Embryonic facial prominence (tissue), 1 donor: ENCODE data around the gene INPP4B.
A peak's percentile ranks its signal among the peaks of the same experiment; 100 is the strongest.

Source experiments
- DNase-seq: peaks from one replicate; pipeline ENCODE4 v3.0.0-alpha.2; 2016; ENCODE audit errors: extremely low spot score

INPP4B gene

GRCh38 chr4:142581881-142582280 lies 264.2 kb downstream of the INPP4B start:
- no peak for DNase-seq

- DNase-seq, result no peak
Observed at GRCh38 chr4:142579443-142579842, 266.7 kb downstream of the INPP4B start.

GRCh38 chr4:142574306-142574705 lies 271.8 kb downstream of the INPP4B start:
- DNase-seq, result no peak

- DNase-seq, result no peak
Observed at GRCh38 chr4:142572071-142572470, 274.0 kb downstream of the INPP4B start.

- no peak for DNase-seq
Observed at GRCh38 chr4:142567620-142568451, 278.3 kb downstream of the INPP4B start.

GRCh38 chr4:142567199-142567598 lies 278.9 kb downstream of the INPP4B start:
- DNase-seq, result no peak

GRCh38 chr4:142566777-142567176 lies 279.3 kb downstream of the INPP4B start:
- DNase-seq, result no peak

GRCh38 chr4:142566243-142566642 lies 279.9 kb downstream of the INPP4B start:
- DNase-seq, result no peak

- no peak for DNase-seq
Observed at GRCh38 chr4:142565771-142566170, 280.3 kb downstream of the INPP4B start.

GRCh38 chr4:142563682-142564291 lies 282.3 kb downstream of the INPP4B start:
- no peak for DNase-seq

- no peak for DNase-seq
Observed at GRCh38 chr4:142559986-142560385, 286.1 kb downstream of the INPP4B start.

- DNase-seq, result no peak
Observed at GRCh38 chr4:142558851-142559250, 287.2 kb downstream of the INPP4B start.

- DNase-seq, result no peak
Observed at GRCh38 chr4:142557239-142557801, 288.8 kb downstream of the INPP4B start.

- DNase-seq, result no peak
Observed at GRCh38 chr4:142556570-142557238, 289.4 kb downstream of the INPP4B start.

GRCh38 chr4:142556048-142556447 lies 290.1 kb downstream of the INPP4B start:
- no peak for DNase-seq

GRCh38 chr4:142554412-142554811 lies 291.7 kb downstream of the INPP4B start:
- DNase-seq, result no peak

- DNase-seq, result no peak
Observed at GRCh38 chr4:142551517-142552305, 294.4 kb downstream of the INPP4B start.

- DNase-seq, result no peak
Observed at GRCh38 chr4:142550965-142551364, 295.1 kb downstream of the INPP4B start.

- peak; percentile 10 for DNase-seq
Observed at GRCh38 chr4:142549726-142550463, 296.2 kb downstream of the INPP4B start.

- DNase-seq, result no peak
Observed at GRCh38 chr4:142549248-142549647, 296.9 kb downstream of the INPP4B start.

GRCh38 chr4:142548491-142548890 lies 297.6 kb downstream of the INPP4B start:
- no peak for DNase-seq
